Loucy (cell line): ENCODE measurements around the gene UBL5.
A peak's percentile ranks its signal among the peaks of the same experiment; 100 is the strongest.

Source experiments
- H2AFZ ChIP-seq: fragments of 200-600 bp; sonication (generic); 2 replicates; pipeline ENCODE4 v1.6.0; 2016; ENCODE audit warnings: antibody characterized with exemption, mild to moderate bottlenecking, low read length, moderate library complexity
- H3F3A ChIP-seq: fragments of 200-600 bp; 2 replicates; pipeline ENCODE4 v1.6.0; 2016; ENCODE audit warnings: antibody characterized with exemption, low read depth, mild to moderate bottlenecking
- H3K27me3 ChIP-seq: fragments of 200-600 bp; sonication (generic); 2 replicates; pipeline ENCODE4 v1.6.1; 2014; ENCODE audit warnings: low read length, mild to moderate bottlenecking; ENCODE audit not compliant: insufficient read depth, poor library complexity, severe bottlenecking
- H3K36me3 ChIP-seq: fragments of 200-600 bp; sonication (generic); 2 replicates; pipeline ENCODE4 v1.6.1; 2016; ENCODE audit warnings: low read length; ENCODE audit not compliant: insufficient read depth
- H3K4me1 ChIP-seq: fragments of 200-600 bp; sonication (generic); 2 replicates; pipeline ENCODE4 v1.5.1; 2014; ENCODE audit warnings: low read length, mild to moderate bottlenecking; ENCODE audit not compliant: insufficient read depth, poor library complexity, severe bottlenecking
- H3K4me2 ChIP-seq: fragments of 200-600 bp; sonication (generic); 2 replicates; pipeline ENCODE4 v1.6.0; 2014; ENCODE audit warnings: antibody characterized with exemption, low read length, low read depth, mild to moderate bottlenecking; ENCODE audit not compliant: poor library complexity, severe bottlenecking
- H3K4me3 ChIP-seq: fragments of 200-600 bp; sonication (generic); 2 replicates; pipeline ENCODE4 v1.5.1; 2014; ENCODE audit warnings: low read length, mild to moderate bottlenecking, mixed read lengths; ENCODE audit not compliant: poor library complexity, severe bottlenecking
- H3K79me2 ChIP-seq: fragments of 200-600 bp; sonication (generic); 2 replicates; pipeline ENCODE4 v1.6.1; 2014; ENCODE audit warnings: low read length; ENCODE audit not compliant: insufficient read depth
- H3K9ac ChIP-seq: fragments of 200-600 bp; sonication (generic); 2 replicates; pipeline ENCODE4 v1.6.0; 2014; ENCODE audit warnings: mild to moderate bottlenecking, low read depth, low read length, moderate library complexity; ENCODE audit not compliant: poor library complexity, severe bottlenecking
- H3K9me2 ChIP-seq: fragments of 200-600 bp; sonication (generic); replicated peaks from 2 replicates; pipeline ENCODE4 v1.6.1; 2016; ENCODE audit warnings: low read depth, low read length, mixed read lengths
- H3K9me3 ChIP-seq: fragments of 200-600 bp; sonication (generic); 2 replicates; pipeline ENCODE4 v1.6.1; 2014; ENCODE audit warnings: mild to moderate bottlenecking, antibody characterized with exemption, low read length, low read depth; ENCODE audit not compliant: insufficient read depth
- H4K20me1 ChIP-seq: fragments of 200-600 bp; sonication (generic); 2 replicates; pipeline ENCODE4 v1.6.0; 2014; ENCODE audit warnings: antibody characterized with exemption, low read length, mild to moderate bottlenecking; ENCODE audit not compliant: insufficient read depth, poor library complexity, severe bottlenecking
- EZH2phosphoT487 ChIP-seq: fragments of 200-600 bp; IDR thresholded peaks from 2 replicates; pipeline ENCODE4 v1.6.1; 2018; ENCODE audit warnings: antibody characterized with exemption, mild to moderate bottlenecking, moderate library complexity, borderline replicate concordance
- TF ChIP-seq, protein P1 (sequence below): fragments of 200-600 bp; sonication (generic); conservative IDR thresholded peaks from 2 replicates; pipeline ENCODE4 v1.5.1; 2014; ENCODE audit warnings: mild to moderate bottlenecking, antibody characterized with exemption, low read length

The UBL5 gene

DNA sequence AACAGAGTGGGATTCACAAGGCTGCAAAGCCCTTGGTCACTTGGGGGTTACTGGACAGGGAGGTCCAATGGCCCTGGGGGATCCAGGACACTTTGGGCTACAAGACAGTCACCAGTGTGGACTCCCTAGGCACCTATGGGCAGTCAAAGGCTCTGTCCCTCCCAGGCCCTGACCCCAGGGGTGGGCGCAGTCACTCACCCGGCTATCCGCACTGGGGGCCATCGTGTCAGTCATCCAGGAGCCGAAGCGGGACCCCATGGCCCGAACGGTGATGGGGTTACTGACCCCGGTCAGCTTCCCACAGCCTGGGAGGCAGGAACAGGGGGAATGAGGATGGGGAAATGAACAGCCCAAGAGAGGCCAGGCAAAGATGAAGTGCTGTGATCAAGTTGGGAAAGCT, 28.9 kb downstream of the UBL5 start:
- H2AFZ ChIP-seq, result no peak overlapping the region
- H3F3A ChIP-seq, result no peaks in the 10 kb centered on the region
- no peaks in the 10 kb centered on the region for H4K20me1 ChIP-seq
- no peaks in the 10 kb centered on the region for H3K9me3 ChIP-seq
- no peaks in the 10 kb centered on the region for H3K9me2 ChIP-seq
- no peak overlapping the region for H3K4me2 ChIP-seq
- H3K27me3 ChIP-seq, result no peaks in the 10 kb centered on the region
- peaks cover 16% of the 10 kb centered on the region for H3K4me1 ChIP-seq
- H3K79me2 ChIP-seq, result no peaks in the 10 kb centered on the region
- H3K9ac ChIP-seq, result no peak overlapping the region
- no peaks in the 10 kb centered on the region for H3K36me3 ChIP-seq
- H3K4me3 ChIP-seq, result no peak overlapping the region
- TF ChIP-seq, protein P1, sequence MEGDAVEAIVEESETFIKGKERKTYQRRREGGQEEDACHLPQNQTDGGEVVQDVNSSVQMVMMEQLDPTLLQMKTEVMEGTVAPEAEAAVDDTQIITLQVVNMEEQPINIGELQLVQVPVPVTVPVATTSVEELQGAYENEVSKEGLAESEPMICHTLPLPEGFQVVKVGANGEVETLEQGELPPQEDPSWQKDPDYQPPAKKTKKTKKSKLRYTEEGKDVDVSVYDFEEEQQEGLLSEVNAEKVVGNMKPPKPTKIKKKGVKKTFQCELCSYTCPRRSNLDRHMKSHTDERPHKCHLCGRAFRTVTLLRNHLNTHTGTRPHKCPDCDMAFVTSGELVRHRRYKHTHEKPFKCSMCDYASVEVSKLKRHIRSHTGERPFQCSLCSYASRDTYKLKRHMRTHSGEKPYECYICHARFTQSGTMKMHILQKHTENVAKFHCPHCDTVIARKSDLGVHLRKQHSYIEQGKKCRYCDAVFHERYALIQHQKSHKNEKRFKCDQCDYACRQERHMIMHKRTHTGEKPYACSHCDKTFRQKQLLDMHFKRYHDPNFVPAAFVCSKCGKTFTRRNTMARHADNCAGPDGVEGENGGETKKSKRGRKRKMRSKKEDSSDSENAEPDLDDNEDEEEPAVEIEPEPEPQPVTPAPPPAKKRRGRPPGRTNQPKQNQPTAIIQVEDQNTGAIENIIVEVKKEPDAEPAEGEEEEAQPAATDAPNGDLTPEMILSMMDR, result no peak
- TF ChIP-seq EZH2phosphoT487, result no peak

DNA sequence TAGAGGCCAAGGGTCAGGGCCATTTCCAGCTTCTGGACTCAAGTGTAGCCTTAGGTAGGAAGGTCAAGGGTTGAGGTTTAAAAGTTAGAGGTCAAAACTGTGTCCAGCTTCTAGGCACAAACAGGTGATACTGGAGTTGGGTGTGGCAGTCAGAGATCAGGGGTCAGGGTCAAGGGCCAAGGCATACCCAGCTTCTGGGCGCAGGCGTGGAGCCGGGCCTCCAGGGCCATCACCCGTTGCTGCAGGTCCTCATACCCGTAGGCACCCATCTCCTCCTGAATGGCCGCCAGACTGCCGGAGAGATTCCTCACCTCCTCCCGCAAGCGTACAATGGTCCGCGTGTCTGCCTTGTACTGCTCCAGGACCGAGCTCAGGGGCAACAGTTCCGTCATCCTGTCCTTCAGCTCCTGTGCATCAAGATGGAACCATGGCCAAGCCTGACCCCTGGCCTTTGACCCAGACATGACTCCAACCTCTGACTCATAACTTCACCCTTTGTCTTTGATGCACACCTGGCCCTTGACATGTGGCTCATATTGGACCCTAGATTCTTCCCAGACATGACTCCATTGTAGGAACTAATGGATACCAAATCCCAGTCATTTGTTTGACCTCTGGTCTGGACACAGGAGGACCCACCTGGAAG, 29.5 kb downstream of the UBL5 start:
- TF ChIP-seq, protein P1, result no peak
- TF ChIP-seq EZH2phosphoT487, result no peak
- Histone ChIP-seq H3K27me3 (no peaks in the 10 kb centered on the region), H3K9ac (peak overlapping the region; percentile 16), H3K9me2 (no peaks in the 10 kb centered on the region), H3K4me3 (peak overlapping the region; percentile 35), H3K79me2 (no peaks in the 10 kb centered on the region), H3K9me3 (no peaks in the 10 kb centered on the region), H2AFZ (no peak overlapping the region), H3F3A (no peaks in the 10 kb centered on the region), H3K4me2 (peak overlapping the region; percentile 58), H3K36me3 (no peaks in the 10 kb centered on the region), H3K4me1 (peaks cover 16% of the 10 kb centered on the region), H4K20me1 (no peaks in the 10 kb centered on the region)

DNA sequence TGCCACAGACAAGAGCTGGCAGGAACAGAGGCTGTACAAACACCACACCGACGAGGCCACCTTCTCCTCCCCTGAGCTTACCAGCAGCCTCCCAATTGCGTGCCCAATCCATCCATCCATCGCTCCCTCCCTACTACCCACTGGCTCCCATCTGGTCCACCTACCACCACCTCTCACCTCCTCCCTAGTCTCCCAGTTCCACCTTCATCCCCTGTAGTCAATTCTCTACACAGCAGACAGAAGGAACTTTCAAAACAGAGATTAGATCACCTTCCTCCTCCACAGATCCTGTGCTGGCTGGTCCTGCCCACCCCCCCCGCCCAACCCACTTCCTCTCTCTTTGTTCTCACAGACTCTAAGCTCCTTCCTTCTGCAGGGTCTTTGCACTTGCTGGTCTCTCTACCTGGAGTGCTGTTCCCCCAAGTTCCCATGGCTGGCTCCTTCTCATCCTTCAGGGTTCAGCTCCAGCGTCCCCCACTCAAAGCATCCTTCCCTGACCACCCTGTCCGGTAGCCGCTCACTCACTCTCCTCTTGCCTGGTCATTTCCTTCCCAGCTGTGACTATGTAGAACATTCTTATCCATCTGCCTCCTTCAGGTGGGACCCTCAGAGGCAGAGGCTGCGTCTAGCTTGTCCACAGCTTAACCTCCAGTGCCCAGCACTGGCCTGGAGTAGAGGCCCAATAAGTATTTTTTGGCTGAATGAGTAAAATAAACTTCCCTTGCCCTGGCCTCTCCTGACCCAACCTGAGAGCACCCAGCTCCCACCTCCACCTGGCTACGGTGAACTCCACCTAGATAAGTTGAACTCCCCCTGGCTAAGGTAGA, 30.4 kb downstream of the UBL5 start:
- no peaks in the 10 kb centered on the region for H3F3A ChIP-seq
- no peaks in the 10 kb centered on the region for H3K79me2 ChIP-seq
- peaks cover 16% of the 10 kb centered on the region for H3K4me1 ChIP-seq
- peak overlapping the region; percentile 58 for H3K4me2 ChIP-seq
- peak overlapping the region; percentile 35 for H3K4me3 ChIP-seq
- H3K36me3 ChIP-seq, result no peaks in the 10 kb centered on the region
- H2AFZ ChIP-seq, result peak overlapping the region; percentile 54
- no peaks in the 10 kb centered on the region for H3K9me3 ChIP-seq
- TF ChIP-seq, protein P1, result no peak
- TF ChIP-seq EZH2phosphoT487, result no peak
- peak overlapping the region; percentile 43 for H3K9ac ChIP-seq
- H4K20me1 ChIP-seq, result no peaks in the 10 kb centered on the region
- no peaks in the 10 kb centered on the region for H3K9me2 ChIP-seq
- H3K27me3 ChIP-seq, result no peaks in the 10 kb centered on the region
